Spleen (tissue), 11 donors: ENCODE results near the gene ACSM6. TPM values are rescaled to one million over a fixed set of nuclear protein-coding genes. Genes with fewer than 3 reads are reported as not detected.

ENCODE experiments used
- DNase-seq: peaks from one replicate; pipeline ENCODE4 v3.0.0-alpha.2; 2020
- H3K27ac ChIP-seq, 8 donors: fragments of 200-600 bp; sonication (generic) in 7 of 8; 1 replicate in 4 of 8; 2 replicates in 4 of 8; pipeline versions ENCODE4 v1.5.0 to v1.8.0; 2016 to 2021; ENCODE audit warnings: inconsistent platforms in 4 of 8, mild to moderate bottlenecking in 4 of 8, moderate library complexity in 1 of 8
- H3K27me3 ChIP-seq, 7 donors: fragments of 200-600 bp; sonication (generic) in 6 of 7; replicated peaks in 1 of 7; 1 replicate in 4 of 7; 2 replicates in 3 of 7; pipeline versions ENCODE4 v1.5.0 to v1.8.0; 2016 to 2021; ENCODE audit warnings: inconsistent platforms in 3 of 7, mild to moderate bottlenecking in 1 of 7
- H3K36me3 ChIP-seq, 6 donors: fragments of 200-600 bp; sonication (generic) in 5 of 6; 1 replicate in 4 of 6; 2 replicates in 2 of 6; pipeline versions ENCODE4 v1.5.0 to v1.8.0; 2016 to 2021; ENCODE audit warnings: inconsistent platforms in 2 of 6
- H3K4me1 ChIP-seq, 6 donors: fragments of 200-600 bp; sonication (generic) in 5 of 6; 1 replicate in 3 of 6; 2 replicates in 3 of 6; pipeline versions ENCODE4 v1.5.0 to v1.8.0; 2016 to 2021; ENCODE audit warnings: inconsistent platforms in 3 of 6
- H3K4me3 ChIP-seq, 8 donors: fragments of 200-600 bp; sonication (generic) in 7 of 8; 1 replicate in 4 of 8; 2 replicates in 4 of 8; pipeline versions ENCODE4 v1.5.0 to v1.8.0; 2016 to 2021; ENCODE audit warnings: inconsistent platforms in 4 of 8, mild to moderate bottlenecking in 4 of 8, moderate library complexity in 2 of 8
- H3K9me3 ChIP-seq, 8 donors: fragments of 200-600 bp; sonication (generic) in 7 of 8; 1 replicate in 4 of 8; 2 replicates in 4 of 8; pipeline versions ENCODE4 v1.5.0 to v1.8.0; 2016 to 2021; ENCODE audit warnings: inconsistent platforms in 4 of 8
- CTCF ChIP-seq, 11 experiments: fragments of 200-600 bp in 7 of 11; fragments of 450-650 bp in 4 of 11; sonication (generic) in 4 of 11; IDR thresholded peaks in 8 of 11; conservative IDR thresholded peaks in 3 of 11; 1 replicate in 7 of 11; 2 replicates in 4 of 11; pipeline versions ENCODE4 v1.4.0 to v1.8.0; 2016 to 2021; ENCODE audit warnings: antibody characterized with exemption in 11 of 11, inconsistent platforms in 4 of 11, mild to moderate bottlenecking in 1 of 11
- POLR2A ChIP-seq, 3 donors: fragments of 450-650 bp; IDR thresholded peaks; one replicate each; pipeline ENCODE4 v1.5.1; 2017; ENCODE audit warnings: antibody characterized with exemption in 3 of 3, mild to moderate bottlenecking in 1 of 3
- POLR2AphosphoS5 ChIP-seq, 3 donors: sonication (generic); formaldehyde crosslinking; IDR thresholded peaks; one replicate each; pipeline ENCODE4 v1.5.1; 2017; ENCODE audit warnings: antibody characterized with exemption in 3 of 3
- WGBS, 5 donors: extraction: QIAGEN DNeasy Blood & Tissue Kit in 3 of 5; methylation state at CpG; one replicate each; pipeline versions ENCODE4 v1.1.5 to v1.1.7; 2013 to 2018; 5-methylcytosine and 5-hydroxymethylcytosine counted together
- intact Hi-C: fragments of 100-400 bp; cut with DNase I; formaldehyde crosslinking; loops from one replicate; pipeline ENCODE4 v1.15.0; 2023; ENCODE audit warnings: low total_unique reads
- polyA plus RNA-seq, 3 donors: library from polyadenylated mRNA; stranded (reverse); fragments of 200-250 nt; gene quantifications; one replicate each; pipeline ENCODE4 v1.2.1, GENCODE V29; 2013
- total RNA-seq, 7 donors: library from RNA; depleted of rRNA in 3 of 7; stranded (reverse); fragments of >200 nt in 3 of 7; fragmentation: NEBNext Ultra II Directional in 4 of 7; extraction: Animal tissue kit (Norgen Biotek cat#: 25700) in 4 of 7; gene quantifications; one replicate each; pipeline versions ENCODE4 v1.1.0 to v1.2.1, GENCODE V29; 2016 to 2021
- donor health status: healthy with polysubstance abuse.
- donor health status: DM: no; HTN: no; CAD: no; lungs with moderate emphysema.
- donor health status: DM: no; HTN: no; CAD: no.
- donor health status: Bipolar disorder and iron deficiency.
- donor health status: healthy.
- donor health status: DM: no; HTN: no; CAD: no.
- donor health status: DM: yes; HTN: yes; CAD: no.

Gene ACSM6
- total and polyA plus RNA-seq, 10 donors, result not detected

DNA sequence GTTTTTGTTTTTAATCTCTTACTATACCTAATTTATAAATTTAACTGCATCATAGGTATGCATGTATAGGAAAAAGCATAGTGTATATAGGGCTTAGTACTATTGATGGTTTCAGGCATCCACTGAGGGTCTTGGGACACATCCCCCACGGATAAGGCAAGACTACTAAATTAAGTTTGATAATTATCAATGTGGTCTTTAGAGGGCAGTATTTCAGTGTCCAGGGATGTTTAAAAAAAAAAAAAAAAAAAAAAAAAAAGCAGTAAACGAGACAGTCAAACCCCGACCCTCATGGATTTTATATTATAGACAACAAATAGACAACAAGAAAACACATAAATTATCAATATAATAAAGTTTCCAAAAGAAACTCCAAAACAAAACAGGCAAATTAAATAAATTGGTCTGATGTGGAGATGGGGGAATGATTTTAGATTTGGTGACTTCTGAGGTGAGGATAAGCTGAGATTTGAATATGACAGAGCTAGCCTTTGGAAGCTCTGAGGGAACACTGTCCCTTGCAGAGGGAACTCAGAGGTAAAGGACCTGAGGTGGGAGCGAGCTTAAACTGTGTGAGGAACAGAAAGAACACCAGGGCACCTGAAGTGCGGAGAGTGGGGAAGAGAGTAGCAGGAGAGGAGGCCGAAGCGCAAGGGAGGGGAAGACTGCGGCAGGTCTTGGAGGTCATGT, 14.8 kb downstream of the ACSM6 start:
- Histone ChIP-seq H3K27me3 (no peaks in the 10 kb centered on the region), H3K27ac (no peak overlapping the region), H3K4me3 (no peak overlapping the region), H3K36me3 (no peaks in the 10 kb centered on the region), H3K4me1 (no peaks in the 10 kb centered on the region), H3K9me3 (no peaks in the 10 kb centered on the region)
- 62 to 76% (median 69%) methylated on average over 8 of the region's 8 CpGs for WGBS, 5 donors
- TF ChIP-seq CTCF (IDR thresholded peaks at IDR 0.05 in 8 of 11, conservative IDR thresholded peaks at IDR 0.05 in 3 of 11) (peak in 1 of 11 experiments; percentile 19), POLR2AphosphoS5 (IDR thresholded peaks at IDR 0.05) (no peak)
- no peak for DNase-seq
- intact Hi-C loops, result no loop called here

DNA sequence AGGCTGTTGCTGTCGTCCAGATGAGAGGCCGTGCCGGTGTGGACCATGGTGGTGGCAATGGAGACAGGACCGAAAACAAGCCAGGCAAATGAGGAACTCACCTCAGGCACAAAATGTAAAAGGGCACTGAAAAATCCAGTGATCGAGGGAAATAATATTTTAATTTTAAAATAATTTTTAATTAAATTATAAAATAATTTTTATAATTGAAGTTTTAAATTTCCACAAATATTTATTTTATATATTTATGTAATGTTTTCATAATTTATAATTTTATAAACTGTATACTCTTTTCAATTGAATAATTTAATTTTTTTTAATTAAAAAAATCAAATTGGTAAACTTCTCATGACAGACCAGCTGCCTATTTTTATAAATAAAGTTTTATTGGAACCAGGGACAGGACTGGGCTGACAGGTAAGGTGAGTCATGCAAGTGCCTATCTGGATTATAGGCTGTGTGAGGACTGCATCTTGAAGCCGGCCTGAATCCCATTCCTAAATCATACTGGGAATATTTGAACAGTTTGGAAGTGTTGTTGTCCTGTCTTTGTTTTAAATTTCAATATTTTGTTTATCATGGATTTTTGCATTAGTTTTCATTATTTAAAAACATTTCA, 15.6 kb downstream of the ACSM6 start:
- no peaks in the 10 kb centered on the region for H3K4me1 ChIP-seq

DNA sequence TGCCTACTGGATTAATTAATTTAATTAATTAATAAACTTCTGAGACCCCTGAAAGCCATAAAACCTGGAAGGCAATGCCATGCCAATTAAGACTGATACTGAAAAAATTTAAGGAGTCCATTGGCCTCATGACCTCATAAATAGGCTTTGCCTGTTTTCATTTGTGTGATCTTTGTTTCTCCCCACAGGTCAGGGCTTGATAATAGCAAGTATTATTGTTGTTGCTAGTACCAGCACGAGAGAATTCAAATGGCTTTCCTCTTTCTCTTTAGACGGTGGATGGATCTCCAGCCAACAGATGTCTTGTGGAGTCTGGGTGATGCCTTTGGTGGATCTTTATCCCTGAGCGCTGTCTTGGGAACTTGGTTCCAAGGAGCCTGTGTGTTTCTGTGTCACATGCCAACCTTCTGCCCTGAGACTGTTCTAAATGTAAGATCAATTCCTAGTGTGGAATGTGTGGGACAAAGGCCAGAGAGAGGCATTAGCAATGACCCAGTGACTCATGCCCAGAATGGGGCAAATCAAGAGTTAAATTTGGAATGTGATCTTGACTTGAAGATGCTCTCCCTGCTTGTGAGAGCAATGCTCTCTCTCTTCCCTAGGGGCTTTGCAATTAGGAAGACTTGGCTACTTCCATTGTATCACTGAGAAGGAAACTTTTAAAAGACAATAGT, 17.7 kb downstream of the ACSM6 start:
- no peak overlapping the region for H3K27ac ChIP-seq
- no peaks in the 10 kb centered on the region for H3K4me1 ChIP-seq
- intact Hi-C loops, result no loop called here
- no peak for DNase-seq
- H3K9me3 ChIP-seq, result no peaks in the 10 kb centered on the region
- no peak overlapping the region for H3K4me3 ChIP-seq
- TF ChIP-seq POLR2AphosphoS5 (IDR thresholded peaks at IDR 0.05), result no peak
- no peak for TF ChIP-seq CTCF (IDR thresholded peaks at IDR 0.05 in 8 of 11, conservative IDR thresholded peaks at IDR 0.05 in 3 of 11)
- H3K27me3 ChIP-seq, result no peaks in the 10 kb centered on the region
- 81 to 93% (median 87%) methylated on average over 3 of the region's 3 CpGs for WGBS, 5 donors
- peaks cover 0 to 6% (median 0%) of the 10 kb centered on the region in 6 donors for H3K36me3 ChIP-seq

More for the DNA sequence above, 15.6 kb downstream of the ACSM6 start:
- TF ChIP-seq CTCF (IDR thresholded peaks at IDR 0.05 in 8 of 11, conservative IDR thresholded peaks at IDR 0.05 in 3 of 11), result no peak
- TF ChIP-seq POLR2AphosphoS5 (IDR thresholded peaks at IDR 0.05), result no peak
- no peak for TF ChIP-seq POLR2A (IDR thresholded peaks at IDR 0.05)
- Histone ChIP-seq H3K27ac (no peak overlapping the region), H3K36me3 (no peaks in the 10 kb centered on the region), H3K27me3 (no peaks in the 10 kb centered on the region), H3K4me3 (no peak overlapping the region), H3K9me3 (no peaks in the 10 kb centered on the region)
- DNase-seq, result no peak
- WGBS, 5 donors, result 93 to 97% (median 96%) methylated on average over 6 of the region's 6 CpGs
- intact Hi-C loops, result no loop called here

- Histone ChIP-seq H3K36me3 (peaks cover 0 to 6% (median 0%) of the 10 kb centered on the region in 6 donors), H3K4me1 (no peaks in the 10 kb centered on the region), H3K9me3 (no peaks in the 10 kb centered on the region), H3K27ac (no peak overlapping the region), H3K4me3 (no peak overlapping the region), H3K27me3 (no peaks in the 10 kb centered on the region)
- TF ChIP-seq POLR2AphosphoS5 (IDR thresholded peaks at IDR 0.05) (no peak), POLR2A (IDR thresholded peaks at IDR 0.05) (no peak), CTCF (IDR thresholded peaks at IDR 0.05 in 8 of 11, conservative IDR thresholded peaks at IDR 0.05 in 3 of 11) (no peak)
- 57 to 68% (median 60%) methylated on average over 2 of the region's 2 CpGs for WGBS, 5 donors
- intact Hi-C loops, result no loop called here
- no peak for DNase-seq
Observed at GRCh38 chr10:95214369-95214768, 20.3 kb downstream of the ACSM6 start.
